Measurements from ENCODE around the gene HEXD. TPM values are rescaled to one million over a fixed set of nuclear protein-coding genes. Genes with fewer than 3 reads are reported as not detected.
"Not testable (repeated sequence)": the region's sequence is repeated elsewhere in the genome, so short reads cannot be mapped to it uniquely, and the experiment has no call there.

HEXD gene
- total RNA-seq, 4 donors from 2014 or later: 10.6 to 42.0 (median 12.9) TPM

DNA sequence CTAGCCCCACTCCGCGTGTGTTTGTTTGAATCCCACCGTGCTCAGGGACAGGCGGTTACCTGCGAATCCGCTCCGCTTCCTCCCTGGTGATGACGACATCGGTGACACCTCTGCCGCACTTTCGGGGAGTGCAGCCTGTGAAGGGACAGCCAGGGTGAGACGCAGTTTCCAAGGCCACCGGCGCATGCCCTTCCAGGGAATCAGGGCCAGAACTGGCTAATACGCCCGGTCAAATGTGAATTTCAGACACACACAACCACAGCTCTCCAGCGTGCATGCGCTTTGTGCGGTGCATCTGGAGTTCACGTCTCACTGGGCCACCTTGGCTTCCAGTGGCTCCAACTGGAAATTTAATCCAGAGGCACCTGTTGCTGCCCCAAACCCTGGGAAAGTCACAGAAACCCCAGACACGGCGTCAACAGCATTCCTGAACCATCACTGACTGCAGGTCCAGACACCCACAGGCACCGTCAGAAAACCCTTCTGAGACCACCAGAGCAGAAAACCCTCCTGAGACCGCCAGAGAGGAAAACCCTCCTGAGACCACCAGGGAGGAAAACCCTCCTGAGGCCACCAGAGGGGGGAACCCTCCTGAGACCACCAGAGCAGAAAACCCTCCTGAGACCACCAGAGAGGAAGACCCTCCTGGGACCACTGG lies 6.6 kb upstream of the HEXD start:
- H3K27ac ChIP-seq: no peak overlapping the region
- no peak overlapping the region for H3K4me3 ChIP-seq
- no peaks in the 10 kb centered on the region for H3K9me3 ChIP-seq
- peaks cover 0 to 53% (median 0%) of the 10 kb centered on the region in 3 donors for H3K36me3 ChIP-seq
- no peaks in the 10 kb centered on the region for H3K27me3 ChIP-seq
- TF ChIP-seq, protein P1, sequence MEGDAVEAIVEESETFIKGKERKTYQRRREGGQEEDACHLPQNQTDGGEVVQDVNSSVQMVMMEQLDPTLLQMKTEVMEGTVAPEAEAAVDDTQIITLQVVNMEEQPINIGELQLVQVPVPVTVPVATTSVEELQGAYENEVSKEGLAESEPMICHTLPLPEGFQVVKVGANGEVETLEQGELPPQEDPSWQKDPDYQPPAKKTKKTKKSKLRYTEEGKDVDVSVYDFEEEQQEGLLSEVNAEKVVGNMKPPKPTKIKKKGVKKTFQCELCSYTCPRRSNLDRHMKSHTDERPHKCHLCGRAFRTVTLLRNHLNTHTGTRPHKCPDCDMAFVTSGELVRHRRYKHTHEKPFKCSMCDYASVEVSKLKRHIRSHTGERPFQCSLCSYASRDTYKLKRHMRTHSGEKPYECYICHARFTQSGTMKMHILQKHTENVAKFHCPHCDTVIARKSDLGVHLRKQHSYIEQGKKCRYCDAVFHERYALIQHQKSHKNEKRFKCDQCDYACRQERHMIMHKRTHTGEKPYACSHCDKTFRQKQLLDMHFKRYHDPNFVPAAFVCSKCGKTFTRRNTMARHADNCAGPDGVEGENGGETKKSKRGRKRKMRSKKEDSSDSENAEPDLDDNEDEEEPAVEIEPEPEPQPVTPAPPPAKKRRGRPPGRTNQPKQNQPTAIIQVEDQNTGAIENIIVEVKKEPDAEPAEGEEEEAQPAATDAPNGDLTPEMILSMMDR (IDR thresholded peaks at IDR 0.05): no peak
- no peak for TF ChIP-seq POLR2A (IDR thresholded peaks at IDR 0.05)
- intact Hi-C loops (cut with DNase I): no loop called here
- DNase-seq: no peak
- WGBS, 2 donors: 91 to 99% methylated on average over 9 to 15 of the region's 24 CpGs
- peaks cover 4 to 11% (median 5%) of the 10 kb centered on the region in 3 donors for H3K4me1 ChIP-seq

DNA sequence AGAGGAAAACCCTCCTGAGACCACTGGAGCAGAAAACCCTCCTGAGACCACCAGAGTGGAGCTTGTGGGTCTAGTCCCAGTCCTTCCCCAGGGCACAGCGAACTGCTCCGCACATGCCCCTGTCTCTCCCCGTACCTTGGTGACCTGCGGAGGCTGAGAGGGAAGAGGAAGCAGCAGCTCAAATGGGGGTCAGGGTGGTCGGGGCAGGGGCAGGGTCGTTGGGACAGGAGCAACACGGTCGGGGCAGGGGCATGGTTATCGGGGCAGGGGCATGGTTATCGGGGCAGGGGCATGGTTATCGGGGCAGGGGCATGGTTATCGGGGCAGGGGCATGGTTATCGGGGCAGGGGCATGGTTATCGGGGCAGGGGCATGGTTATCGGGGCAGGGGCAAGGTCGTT lies 6.1 kb upstream of the HEXD start:
- H3K9me3 ChIP-seq; H3K27me3 ChIP-seq; H3K4me3 ChIP-seq; DNase-seq; H3K27ac ChIP-seq; intact Hi-C loops (cut with DNase I): not testable (repeated sequence)
- H3K4me1 ChIP-seq: peaks cover 4 to 13% (median 5%) of the 10 kb centered on the region in 3 donors
- WGBS, 2 donors: 89 to 98% methylated on average over 9 of the region's 16 CpGs
- peaks cover 0 to 50% (median 0%) of the 10 kb centered on the region in 3 donors for H3K36me3 ChIP-seq

DNA sequence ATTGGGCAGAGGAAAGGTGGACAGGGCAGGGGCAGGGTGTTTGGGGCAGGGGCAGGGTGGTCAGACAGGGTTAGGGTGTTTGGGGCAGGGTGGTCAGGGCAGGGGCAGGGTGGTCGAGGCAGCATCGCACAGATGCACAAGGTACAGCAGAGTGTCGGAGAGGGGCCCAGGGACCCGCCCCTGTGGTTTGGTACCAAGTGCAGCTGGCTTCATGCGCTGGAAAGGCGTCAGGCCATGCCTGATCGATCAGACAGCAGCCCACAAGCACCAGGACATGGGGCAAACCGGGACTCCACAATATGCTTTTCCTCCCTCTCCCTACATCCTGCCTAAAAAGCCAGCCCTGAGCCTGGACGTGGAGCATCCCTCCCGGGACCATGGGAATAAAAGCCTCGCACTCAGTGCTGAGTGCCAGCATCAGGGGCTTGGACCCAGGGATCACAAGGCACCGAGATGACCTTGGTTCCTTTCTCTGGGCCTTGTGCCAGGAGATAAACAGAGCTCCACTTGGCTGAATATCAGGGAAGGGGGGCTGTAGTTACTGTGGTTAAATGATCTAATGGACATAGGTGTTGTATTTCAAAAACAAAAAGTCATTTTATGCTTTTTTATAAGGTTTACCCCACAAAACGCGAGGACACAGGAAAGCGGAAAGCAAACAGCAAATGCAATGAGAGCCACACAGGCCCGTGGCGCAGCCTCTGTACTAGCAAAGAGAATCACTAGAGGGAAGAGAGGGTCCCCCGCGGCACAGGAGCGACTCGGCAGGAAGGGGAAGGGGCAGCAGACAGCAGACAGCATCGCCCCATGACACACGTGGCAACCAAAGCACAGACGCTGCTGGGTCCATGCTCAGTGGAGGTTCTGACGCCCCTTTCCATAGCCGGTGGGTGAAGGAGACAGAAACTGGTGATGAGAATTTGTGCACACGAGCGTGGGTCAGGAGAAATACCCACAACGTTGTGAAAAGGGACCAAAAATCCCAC lies 5.3 kb upstream of the HEXD start:
- intact Hi-C loops (cut with DNase I): no loop called here
- Histone ChIP-seq H3K4me1 (peaks cover 8 to 21% (median 9%) of the 10 kb centered on the region in 3 donors), H3K27me3 (no peaks in the 10 kb centered on the region), H3K27ac (no peak overlapping the region), H3K36me3 (peaks cover 0 to 44% (median 0%) of the 10 kb centered on the region in 3 donors), H3K9me3 (no peaks in the 10 kb centered on the region), H3K4me3 (no peak overlapping the region)
- 91 to 92% methylated on average over 26 of the region's 29 CpGs for WGBS, 2 donors
- TF ChIP-seq POLR2A (IDR thresholded peaks at IDR 0.05): no peak
- TF ChIP-seq, protein P1 (IDR thresholded peaks at IDR 0.05): no peak
- DNase-seq: no peak

DNA sequence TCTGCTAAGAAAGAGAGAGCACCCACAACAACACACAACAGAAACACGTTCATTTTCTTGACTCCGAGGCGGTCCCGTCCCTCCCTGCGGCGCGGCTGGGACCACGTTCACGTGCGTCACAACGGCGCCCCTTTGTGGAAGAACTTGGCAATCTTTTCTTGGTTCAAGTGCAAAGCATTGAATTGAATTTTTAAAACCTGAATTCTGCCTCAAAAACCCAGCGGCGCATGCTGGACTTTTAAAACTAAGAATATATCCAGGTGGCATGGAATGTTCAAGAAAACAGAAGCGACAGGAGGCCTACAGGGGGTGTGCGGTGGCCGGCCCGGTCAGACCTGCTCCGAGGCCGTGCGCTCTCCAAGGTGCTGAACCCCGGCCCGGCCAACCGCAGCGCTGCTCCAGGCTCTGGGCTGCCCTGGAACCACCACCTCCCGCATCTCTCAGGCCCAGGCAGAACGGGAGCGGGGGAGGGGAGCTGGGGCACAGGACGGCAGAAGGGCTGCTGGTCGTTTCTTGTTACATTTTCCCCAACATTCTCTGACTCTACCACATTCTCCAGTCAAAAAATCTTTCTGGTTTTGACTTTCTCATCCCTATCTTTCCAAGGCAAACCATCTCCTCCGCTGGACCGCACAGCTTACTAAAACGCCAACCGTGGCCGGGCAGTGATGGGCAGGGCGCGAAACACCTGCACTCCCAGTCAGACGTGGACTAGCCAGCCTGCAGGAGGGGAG lies 3.4 kb upstream of the HEXD start:
- H3K36me3 ChIP-seq: peaks cover 0 to 28% (median 0%) of the 10 kb centered on the region in 3 donors
- no peak overlapping the region for H3K27ac ChIP-seq
- WGBS, 2 donors: 33 to 34% methylated on average over 25 to 33 of the region's 38 CpGs
- peaks cover 16 to 35% (median 16%) of the 10 kb centered on the region in 3 donors for H3K4me1 ChIP-seq
- no peaks in the 10 kb centered on the region for H3K27me3 ChIP-seq
- DNase-seq: no peak
- H3K4me3 ChIP-seq: no peak overlapping the region
- TF ChIP-seq POLR2A (IDR thresholded peaks at IDR 0.05): no peak
- TF ChIP-seq, protein P1 (IDR thresholded peaks at IDR 0.05): peak in 5 of 6 experiments; percentile 48 to 69 (median 63)
- intact Hi-C loops (cut with DNase I): loop anchor here (2.0 kb wide), 1 partner anchor 64 kb away; no protein-coding TSS in a partner anchor
- no peaks in the 10 kb centered on the region for H3K9me3 ChIP-seq

DNA sequence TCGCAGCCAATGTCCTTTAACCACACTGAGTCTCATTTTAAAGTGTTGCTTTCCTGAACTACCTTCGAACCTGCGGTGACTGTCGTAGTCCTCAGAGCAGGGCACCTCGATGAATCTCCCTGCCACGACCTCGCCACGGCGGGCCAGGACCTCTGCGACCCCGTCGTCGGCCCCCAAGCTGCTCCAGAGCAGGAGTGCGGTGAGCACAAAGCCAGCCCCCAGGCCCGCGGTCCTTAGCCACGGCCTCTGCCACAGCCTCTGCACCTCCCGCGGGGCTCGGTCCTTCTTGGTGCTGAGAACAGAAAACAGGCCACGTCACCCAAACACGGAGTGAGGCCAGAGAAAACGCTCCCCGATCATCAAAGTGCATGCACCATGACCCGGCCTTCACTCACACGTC lies 2.8 kb upstream of the HEXD start:
- DNase-seq: no peak
- 91 to 92% methylated on average over 7 to 23 of the region's 26 CpGs for WGBS, 2 donors
- intact Hi-C loops (cut with DNase I): loop anchor here (2.0 kb wide), 1 partner anchor 65 kb away; no protein-coding TSS in a partner anchor

More for the DNA sequence above, 2.8 kb upstream of the HEXD start:
- peaks cover 0 to 25% (median 0%) of the 10 kb centered on the region in 3 donors for H3K36me3 ChIP-seq
- no peaks in the 10 kb centered on the region for H3K27me3 ChIP-seq
- no peaks in the 10 kb centered on the region for H3K9me3 ChIP-seq
- no peak overlapping the region for H3K27ac ChIP-seq
- TF ChIP-seq POLR2A (IDR thresholded peaks at IDR 0.05): no peak
- TF ChIP-seq, protein P1 (IDR thresholded peaks at IDR 0.05): no peak
- H3K4me1 ChIP-seq: peaks cover 16 to 38% (median 16%) of the 10 kb centered on the region in 3 donors
- no peak overlapping the region for H3K4me3 ChIP-seq

Measured in esophagus squamous epithelium (tissue), 5 donors.